Breast epithelium (tissue), 3 donors: ENCODE results near the gene ATP1A2.

Experiments used
- POLR2A ChIP-seq: fragments of 450-650 bp; IDR thresholded peaks from one replicate; pipeline ENCODE4 v1.6.1; 2016; ENCODE audit warnings: antibody characterized with exemption, mild to moderate bottlenecking, moderate library complexity
- TF ChIP-seq, protein P1 (sequence below), 3 donors: fragments of 450-650 bp; IDR thresholded peaks; one replicate each; pipeline ENCODE4 v1.5.1; 2016 to 2017; ENCODE audit warnings: antibody characterized with exemption in 3 of 3, mild to moderate bottlenecking in 3 of 3, moderate library complexity in 3 of 3

DNA sequence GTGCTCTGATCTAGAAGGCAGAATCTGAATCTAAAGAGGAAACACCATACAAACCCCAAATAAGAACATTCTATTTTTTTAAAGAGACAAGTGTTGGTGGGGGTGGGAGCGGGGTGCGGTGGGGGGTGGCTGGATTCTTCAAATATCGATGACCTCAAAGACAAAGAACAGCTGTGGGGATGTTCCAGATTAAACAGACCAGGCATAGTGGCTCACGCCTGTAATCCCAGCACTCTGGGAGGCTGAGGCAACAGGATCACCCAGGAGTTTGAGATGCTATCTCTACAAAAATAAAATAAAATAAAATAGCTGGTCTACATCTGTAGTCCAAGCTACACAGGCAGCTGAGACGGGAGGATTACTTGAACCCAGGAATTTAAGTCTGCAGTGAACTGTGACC lies 40.8 kb downstream of the ATP1A2 start:
- TF ChIP-seq, protein P1, sequence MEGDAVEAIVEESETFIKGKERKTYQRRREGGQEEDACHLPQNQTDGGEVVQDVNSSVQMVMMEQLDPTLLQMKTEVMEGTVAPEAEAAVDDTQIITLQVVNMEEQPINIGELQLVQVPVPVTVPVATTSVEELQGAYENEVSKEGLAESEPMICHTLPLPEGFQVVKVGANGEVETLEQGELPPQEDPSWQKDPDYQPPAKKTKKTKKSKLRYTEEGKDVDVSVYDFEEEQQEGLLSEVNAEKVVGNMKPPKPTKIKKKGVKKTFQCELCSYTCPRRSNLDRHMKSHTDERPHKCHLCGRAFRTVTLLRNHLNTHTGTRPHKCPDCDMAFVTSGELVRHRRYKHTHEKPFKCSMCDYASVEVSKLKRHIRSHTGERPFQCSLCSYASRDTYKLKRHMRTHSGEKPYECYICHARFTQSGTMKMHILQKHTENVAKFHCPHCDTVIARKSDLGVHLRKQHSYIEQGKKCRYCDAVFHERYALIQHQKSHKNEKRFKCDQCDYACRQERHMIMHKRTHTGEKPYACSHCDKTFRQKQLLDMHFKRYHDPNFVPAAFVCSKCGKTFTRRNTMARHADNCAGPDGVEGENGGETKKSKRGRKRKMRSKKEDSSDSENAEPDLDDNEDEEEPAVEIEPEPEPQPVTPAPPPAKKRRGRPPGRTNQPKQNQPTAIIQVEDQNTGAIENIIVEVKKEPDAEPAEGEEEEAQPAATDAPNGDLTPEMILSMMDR (IDR thresholded peaks at IDR 0.05), result no peak
- no peak for TF ChIP-seq POLR2A
